Common myeloid progenitor, CD34-positive (primary cell): Measurements from ENCODE around the gene DLX1.

ENCODE experiments used
- CTCF ChIA-PET: fragments of 350-600 bp; sonication (Branson Sonifier 250); formaldehyde crosslinking; loops from one replicate; lab custom pipeline; 2021; ENCODE audit warnings: antibody characterized with exemption; lab: Charles Lee
- POLR2A ChIA-PET: fragments of 350-600 bp; sonication (Branson Sonifier 250); formaldehyde crosslinking; loops from one replicate; lab custom pipeline; 2021; ENCODE audit warnings: antibody characterized with exemption; lab: Charles Lee
- DNase-seq, 3 donors: peaks; one replicate each; pipeline versions ENCODE4 v3.0.0 to v3.0.0-alpha.2; 2013
- H3K27ac ChIP-seq, 2 experiments: 1 replicate in 1 of 2; 2 replicates in 1 of 2; pipeline ENCODE4 v1.7.0; 2013; ENCODE audit warnings: inconsistent platforms in 2 of 2, low read length in 2 of 2, mild to moderate bottlenecking in 2 of 2, low read depth in 1 of 2, moderate library complexity in 1 of 2; ENCODE audit not compliant: severe bottlenecking in 2 of 2, insufficient read depth in 1 of 2, poor library complexity in 1 of 2
- H3K27me3 ChIP-seq, 5 experiments: replicated peaks in 2 of 5; 1 replicate in 3 of 5; 2 replicates in 2 of 5; pipeline versions ENCODE4 v1.6.1 to v1.7.0; 2013; ENCODE audit warnings: low read length in 4 of 5, mild to moderate bottlenecking in 2 of 5, moderate library complexity in 2 of 5, inconsistent platforms in 1 of 5; ENCODE audit not compliant: insufficient read depth in 5 of 5, control insufficient read depth in 4 of 5
- H3K36me3 ChIP-seq, 4 experiments: 1 replicate in 2 of 4; 2 replicates in 2 of 4; pipeline versions ENCODE4 v1.6.1 to v1.7.0; 2013; ENCODE audit warnings: low read length in 3 of 4, control low read depth in 1 of 4, mild to moderate bottlenecking in 1 of 4; ENCODE audit not compliant: control insufficient read depth in 4 of 4, insufficient read depth in 4 of 4
- H3K4me1 ChIP-seq, 4 experiments: 1 replicate in 3 of 4; 2 replicates in 1 of 4; pipeline versions ENCODE4 v1.6.1 to v1.7.1; 2013; ENCODE audit warnings: low read length in 3 of 4, mild to moderate bottlenecking in 3 of 4, control low read depth in 1 of 4, inconsistent platforms in 1 of 4, moderate library complexity in 1 of 4; ENCODE audit not compliant: control insufficient read depth in 4 of 4, insufficient read depth in 4 of 4; ENCODE audit errors: control extremely low read depth in 1 of 4
- H3K4me3 ChIP-seq, 7 experiments: 1 replicate in 4 of 7; 2 replicates in 3 of 7; pipeline versions ENCODE4 v1.5.1 to v1.7.0; 2013; ENCODE audit warnings: mild to moderate bottlenecking in 7 of 7, low read length in 6 of 7, moderate library complexity in 6 of 7, inconsistent platforms in 2 of 7, low read depth in 2 of 7, control low read depth in 1 of 7; ENCODE audit not compliant: insufficient read depth in 4 of 7, control insufficient read depth in 1 of 7; ENCODE audit errors: extremely low read depth in 1 of 7
- H3K9me3 ChIP-seq, 5 experiments: 1 replicate in 4 of 5; 2 replicates in 1 of 5; pipeline versions ENCODE4 v1.6.1 to v1.7.1; 2013; ENCODE audit warnings: low read length in 4 of 5, mild to moderate bottlenecking in 2 of 5, inconsistent platforms in 1 of 5, low read depth in 1 of 5, moderate library complexity in 1 of 5; ENCODE audit not compliant: control insufficient read depth in 4 of 5, insufficient read depth in 2 of 5; ENCODE audit errors: control extremely low read depth in 1 of 5
- WGBS: methylation state at CpG from one replicate; pipeline ENCODE4 v1.1.5; 2013; ENCODE audit not compliant: insufficient coverage; 5-methylcytosine and 5-hydroxymethylcytosine counted together

DLX1 gene

GRCh38 chr2:172098287-172098649 is 13.0 kb downstream of the DLX1 start:
- Histone ChIP-seq H3K36me3 (no peaks in the 10 kb centered on the region), H3K27ac (no peak overlapping the region), H3K4me3 (no peak overlapping the region), H3K9me3 (no peaks in the 10 kb centered on the region), H3K4me1 (peaks cover 2 to 73% (median 70%) of the 10 kb centered on the region in 4 experiments), H3K27me3 (peaks cover 22 to 100% (median 61%) of the 10 kb centered on the region in 5 experiments)
- POLR2A ChIA-PET: no interaction called here
- CTCF ChIA-PET: interaction anchor here (3.8 to 11.5 kb wide), 2 partner anchors 9 to 16 kb away, joined by 16 to 128 read pairs; partner anchors contain the start of gene DLX1
- DNase-seq: no peak
- 20% methylated on average over 1 of the region's 1 CpG for WGBS

DNA sequence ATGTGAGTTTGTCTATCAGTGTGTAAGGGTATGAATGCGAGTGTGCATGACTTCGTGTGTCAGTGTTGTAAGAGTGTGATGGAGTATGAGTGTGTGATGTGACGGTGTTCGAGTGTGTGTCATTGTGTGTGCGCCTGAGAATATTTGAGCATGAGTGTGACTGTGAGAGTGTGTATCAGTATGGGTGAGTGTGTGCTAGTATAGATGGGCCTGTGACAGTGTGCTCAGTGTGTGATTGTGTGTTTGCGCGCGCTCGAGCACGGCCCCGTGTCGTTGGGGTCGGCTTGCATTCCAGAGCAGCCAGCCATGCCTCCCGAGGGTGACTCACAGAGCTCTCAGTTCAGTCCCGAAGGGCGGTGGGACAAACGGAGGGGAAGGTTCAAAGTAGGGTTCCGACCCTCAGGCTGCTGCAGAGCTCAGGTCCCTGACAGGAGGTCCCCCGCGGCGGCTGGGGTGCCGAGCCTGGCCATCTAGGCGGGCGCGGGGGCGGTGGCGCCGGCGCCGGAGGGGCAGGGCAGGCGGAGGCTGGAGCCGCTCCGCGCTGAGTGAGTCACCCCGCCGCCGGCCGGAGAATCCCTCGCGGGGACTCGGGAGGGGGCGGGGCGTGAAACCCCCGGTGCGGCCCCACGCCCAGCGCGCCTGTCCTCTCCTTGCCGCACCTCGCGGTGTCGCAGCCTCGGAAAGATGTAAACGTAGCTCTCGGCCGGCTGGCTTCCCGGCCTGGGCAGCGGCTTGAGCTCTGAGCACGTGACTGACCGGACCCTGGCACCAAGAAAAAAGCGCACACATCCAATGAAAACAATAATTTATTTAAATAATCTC is 13.6 kb downstream of the DLX1 start:
- Histone ChIP-seq H3K4me1 (peaks cover 6 to 78% (median 76%) of the 10 kb centered on the region in 4 experiments), H3K27me3 (peaks cover 17 to 100% (median 58%) of the 10 kb centered on the region in 5 experiments), H3K4me3 (peak overlapping the region in 3 of 7 experiments; percentile 17 to 45 (median 32)), H3K36me3 (no peaks in the 10 kb centered on the region), H3K27ac (no peak overlapping the region), H3K9me3 (no peaks in the 10 kb centered on the region)
- peak in 2 of 3 donors; percentile 71 to 81 for DNase-seq
- CTCF ChIA-PET: interaction anchor here (1.5 to 11.5 kb wide), 3 partner anchors 9 to 16 kb away, joined by 4 to 128 read pairs (median 16); partner anchors contain the start of gene DLX1
- POLR2A ChIA-PET: interaction anchor here (1.1 kb wide), 1 partner anchor 8 kb away, joined by 4 read pairs; no protein-coding TSS in a partner anchor
- 5% methylated on average over 52 of the region's 61 CpGs for WGBS

GRCh38 chr2:172099472-172100079 is 14.3 kb downstream of the DLX1 start:
- H3K9me3 ChIP-seq: no peaks in the 10 kb centered on the region
- ChIA-PET POLR2A (interaction anchor here (0.6 to 1.1 kb wide), 2 partner anchors 9 to 30 kb away, joined by 3 to 4 read pairs; no protein-coding TSS in a partner anchor), CTCF (interaction anchor here (1.5 to 11.5 kb wide), 3 partner anchors 8 to 17 kb away, joined by 4 to 128 read pairs (median 16); partner anchors contain the start of gene DLX1)
- peaks cover 19 to 100% (median 56%) of the 10 kb centered on the region in 5 experiments for H3K27me3 ChIP-seq
- H3K4me3 ChIP-seq: no peak overlapping the region
- no peak overlapping the region for H3K27ac ChIP-seq
- H3K36me3 ChIP-seq: no peaks in the 10 kb centered on the region
- H3K4me1 ChIP-seq: peaks cover 6 to 77% (median 76%) of the 10 kb centered on the region in 4 experiments
- DNase-seq: no peak
- WGBS: 6% methylated on average over 5 of the region's 13 CpGs

GRCh38 chr2:172100080-172100934 is 15.0 kb downstream of the DLX1 start:
- POLR2A ChIA-PET: interaction anchor here (0.6 to 1.1 kb wide), 2 partner anchors 9 to 29 kb away, joined by 3 to 4 read pairs; no protein-coding TSS in a partner anchor
- H3K27me3 ChIP-seq: peaks cover 19 to 100% (median 59%) of the 10 kb centered on the region in 5 experiments
- 4% methylated on average over 48 of the region's 72 CpGs for WGBS
- no peaks in the 10 kb centered on the region for H3K9me3 ChIP-seq
- CTCF ChIA-PET: interaction anchor here (1.5 to 11.5 kb wide), 3 partner anchors 8 to 18 kb away, joined by 4 to 128 read pairs (median 16); partner anchors contain the start of gene DLX1
- no peak overlapping the region for H3K4me3 ChIP-seq
- H3K36me3 ChIP-seq: no peaks in the 10 kb centered on the region
- DNase-seq: no peak
- H3K4me1 ChIP-seq: peaks cover 6 to 70% (median 69%) of the 10 kb centered on the region in 4 experiments
- H3K27ac ChIP-seq: no peak overlapping the region

- POLR2A ChIA-PET: interaction anchor here (1.3 kb wide), 1 partner anchor 18 kb away, joined by 3 read pairs; no protein-coding TSS in a partner anchor
These were observed 15.9 kb downstream of the DLX1 start for GRCh38 chr2:172100935-172101820.

More at GRCh38 chr2:172100935-172101820, 15.9 kb downstream of the DLX1 start:
- no peaks in the 10 kb centered on the region for H3K36me3 ChIP-seq
- no peak overlapping the region for H3K27ac ChIP-seq
- H3K9me3 ChIP-seq: no peaks in the 10 kb centered on the region
- peak in 1 of 3 donors; percentile 37 for DNase-seq
- H3K4me3 ChIP-seq: peak overlapping the region in 4 of 7 experiments; percentile 64 to 74 (median 68)
- peaks cover 19 to 100% (median 61%) of the 10 kb centered on the region in 5 experiments for H3K27me3 ChIP-seq
- H3K4me1 ChIP-seq: peaks cover 6 to 68% (median 66%) of the 10 kb centered on the region in 4 experiments
- 3% methylated on average over 40 of the region's 54 CpGs for WGBS
- CTCF ChIA-PET: interaction anchor here (1.0 to 11.5 kb wide), 5 partner anchors 12 to 501 kb away, joined by 3 to 128 read pairs (median 4); partner anchors contain the start of gene DLX1
